ENCODE results near the gene VN1R2. TPM values are rescaled to one million over a fixed set of nuclear protein-coding genes. Genes with fewer than 3 reads are reported as not detected.
"Not testable (repeated sequence)": the region's sequence is repeated elsewhere in the genome, so short reads cannot be mapped to it uniquely, and the experiment has no call there.

Gene VN1R2
- total RNA-seq, 1 experiment from 2014 or later = not detected

- DNase-seq (ENCODE audit: low spot score) = no peak
- H3K4me3 ChIP-seq (ENCODE audit: low read depth, low read length, poor library complexity, severe bottlenecking) = no peak overlapping the region
- BruUV-seq (replicated peaks) = no TSS peak
- H3K4me1 ChIP-seq (ENCODE audit: insufficient read depth, low read length, poor library complexity, severe bottlenecking) = no peaks in the 10 kb centered on the region
- POLR2A ChIA-PET (ENCODE audit: low non-redundant PET) = no interaction called here
- H3K27me3 ChIP-seq (replicated peaks; ENCODE audit: insufficient read depth, low read depth, low read length, poor library complexity) = no peaks in the 10 kb centered on the region
- H3K36me3 ChIP-seq (ENCODE audit: insufficient read depth, low read length, poor library complexity, severe bottlenecking) = no peaks in the 10 kb centered on the region
- H3K9me3 ChIP-seq (ENCODE audit: low read depth, low read length, poor library complexity, severe bottlenecking) = no peaks in the 10 kb centered on the region
- no peak for TF ChIP-seq EZH2 (IDR thresholded peaks at IDR 0.05; ENCODE audit: borderline replicate concordance, low read depth, low read length, poor library complexity, severe bottlenecking)
- intact Hi-C loops (cut with micrococcal nuclease; ENCODE audit: unreplicated experiment) = no loop called here
- CTCF ChIA-PET = no interaction called here
- no peak overlapping the region for H3K27ac ChIP-seq (ENCODE audit: low read depth, low read length, poor library complexity, severe bottlenecking)
These were observed 17.4 kb downstream of the VN1R2 start for GRCh38 chr19:53275480-53275879.

GRCh38 chr19:53281947-53282346 lies 23.9 kb downstream of the VN1R2 start:
- BruUV-seq (replicated peaks); DNase-seq (ENCODE audit: low spot score); H3K27me3 ChIP-seq (replicated peaks; ENCODE audit: insufficient read depth, low read depth, low read length, poor library complexity); H3K4me3 ChIP-seq (ENCODE audit: low read depth, low read length, poor library complexity, severe bottlenecking); H3K27ac ChIP-seq (ENCODE audit: low read depth, low read length, poor library complexity, severe bottlenecking); POLR2A ChIA-PET (ENCODE audit: low non-redundant PET); intact Hi-C loops (cut with micrococcal nuclease; ENCODE audit: unreplicated experiment); CTCF ChIA-PET; H3K36me3 ChIP-seq (ENCODE audit: insufficient read depth, low read length, poor library complexity, severe bottlenecking); H3K4me1 ChIP-seq (ENCODE audit: insufficient read depth, low read length, poor library complexity, severe bottlenecking); H3K9me3 ChIP-seq (ENCODE audit: low read depth, low read length, poor library complexity, severe bottlenecking): not testable (repeated sequence)

- no peaks in the 10 kb centered on the region for H3K27me3 ChIP-seq (replicated peaks; ENCODE audit: insufficient read depth, low read depth, low read length, poor library complexity)
- CTCF ChIA-PET = no interaction called here
- POLR2A ChIA-PET (ENCODE audit: low non-redundant PET) = no interaction called here
- no peak overlapping the region for H3K4me3 ChIP-seq (ENCODE audit: low read depth, low read length, poor library complexity, severe bottlenecking)
- no TSS peak for BruUV-seq (replicated peaks)
- TF ChIP-seq EZH2 (IDR thresholded peaks at IDR 0.05; ENCODE audit: borderline replicate concordance, low read depth, low read length, poor library complexity, severe bottlenecking) (no peak), CTCF (conservative IDR thresholded peaks at IDR 0.05; ENCODE audit: low read depth, low read length) (no peak)
- H3K27ac ChIP-seq (ENCODE audit: low read depth, low read length, poor library complexity, severe bottlenecking) = no peak overlapping the region
- intact Hi-C loops (cut with micrococcal nuclease; ENCODE audit: unreplicated experiment) = no loop called here
- no peaks in the 10 kb centered on the region for H3K9me3 ChIP-seq (ENCODE audit: low read depth, low read length, poor library complexity, severe bottlenecking)
- DNase-seq (ENCODE audit: low spot score) = no peak
- no peaks in the 10 kb centered on the region for H3K4me1 ChIP-seq (ENCODE audit: insufficient read depth, low read length, poor library complexity, severe bottlenecking)
- H3K36me3 ChIP-seq (ENCODE audit: insufficient read depth, low read length, poor library complexity, severe bottlenecking) = no peaks in the 10 kb centered on the region
These were observed 27.0 kb downstream of the VN1R2 start for GRCh38 chr19:53285087-53285486.

- CTCF ChIA-PET = no interaction called here
These were observed 32.9 kb downstream of the VN1R2 start for GRCh38 chr19:53290758-53291549.

More at GRCh38 chr19:53290758-53291549, 32.9 kb downstream of the VN1R2 start:
- no peak for DNase-seq (ENCODE audit: low spot score)
- no peak for TF ChIP-seq CTCF (conservative IDR thresholded peaks at IDR 0.05; ENCODE audit: low read depth, low read length)
- TF ChIP-seq EZH2 (IDR thresholded peaks at IDR 0.05; ENCODE audit: borderline replicate concordance, low read depth, low read length, poor library complexity, severe bottlenecking) = no peak
- H3K4me1 ChIP-seq (ENCODE audit: insufficient read depth, low read length, poor library complexity, severe bottlenecking) = no peaks in the 10 kb centered on the region
- H3K36me3 ChIP-seq (ENCODE audit: insufficient read depth, low read length, poor library complexity, severe bottlenecking) = no peaks in the 10 kb centered on the region
- H3K27ac ChIP-seq (ENCODE audit: low read depth, low read length, poor library complexity, severe bottlenecking) = no peak overlapping the region
- no peaks in the 10 kb centered on the region for H3K27me3 ChIP-seq (replicated peaks; ENCODE audit: insufficient read depth, low read depth, low read length, poor library complexity)
- no peak overlapping the region for H3K4me3 ChIP-seq (ENCODE audit: low read depth, low read length, poor library complexity, severe bottlenecking)
- no TSS peak for BruUV-seq (replicated peaks)
- intact Hi-C loops (cut with micrococcal nuclease; ENCODE audit: unreplicated experiment) = no loop called here
- POLR2A ChIA-PET (ENCODE audit: low non-redundant PET) = no interaction called here
- peaks cover 22% of the 10 kb centered on the region for H3K9me3 ChIP-seq (ENCODE audit: low read depth, low read length, poor library complexity, severe bottlenecking)

Data from A673 (cell line).